Fibroblast of the aortic adventitia (primary cell): ENCODE results near the gene MEF2C. TPM values are rescaled to one million over a fixed set of nuclear protein-coding genes. Genes with fewer than 3 reads are reported as not detected.

Experiments
- DNase-seq: peaks from one replicate; pipeline ENCODE4 v3.0.0-alpha.2; 2010; ENCODE audit warnings: low read depth
- H3K4me3 ChIP-seq: 2 replicates; pipeline ENCODE4 v1.5.1; 2011; ENCODE audit warnings: low read depth, mild to moderate bottlenecking, control low read depth, low read length, moderate library complexity
- CTCF ChIP-seq: IDR thresholded peaks from 2 replicates; pipeline ENCODE4 v1.5.1; 2011; ENCODE audit warnings: mild to moderate bottlenecking, low read length, control low read depth, inconsistent platforms; ENCODE audit not compliant: insufficient read depth
- total RNA-seq: library from RNA; depleted of rRNA; stranded (reverse); fragments of >200 nt; gene quantifications from 2 replicates; pipeline ENCODE4 v1.2.3, GENCODE V29; 2012; ENCODE audit warnings: low replicate concordance

The MEF2C gene
- 23.5 and 38.6 TPM in 2 replicates for total RNA-seq

DNA sequence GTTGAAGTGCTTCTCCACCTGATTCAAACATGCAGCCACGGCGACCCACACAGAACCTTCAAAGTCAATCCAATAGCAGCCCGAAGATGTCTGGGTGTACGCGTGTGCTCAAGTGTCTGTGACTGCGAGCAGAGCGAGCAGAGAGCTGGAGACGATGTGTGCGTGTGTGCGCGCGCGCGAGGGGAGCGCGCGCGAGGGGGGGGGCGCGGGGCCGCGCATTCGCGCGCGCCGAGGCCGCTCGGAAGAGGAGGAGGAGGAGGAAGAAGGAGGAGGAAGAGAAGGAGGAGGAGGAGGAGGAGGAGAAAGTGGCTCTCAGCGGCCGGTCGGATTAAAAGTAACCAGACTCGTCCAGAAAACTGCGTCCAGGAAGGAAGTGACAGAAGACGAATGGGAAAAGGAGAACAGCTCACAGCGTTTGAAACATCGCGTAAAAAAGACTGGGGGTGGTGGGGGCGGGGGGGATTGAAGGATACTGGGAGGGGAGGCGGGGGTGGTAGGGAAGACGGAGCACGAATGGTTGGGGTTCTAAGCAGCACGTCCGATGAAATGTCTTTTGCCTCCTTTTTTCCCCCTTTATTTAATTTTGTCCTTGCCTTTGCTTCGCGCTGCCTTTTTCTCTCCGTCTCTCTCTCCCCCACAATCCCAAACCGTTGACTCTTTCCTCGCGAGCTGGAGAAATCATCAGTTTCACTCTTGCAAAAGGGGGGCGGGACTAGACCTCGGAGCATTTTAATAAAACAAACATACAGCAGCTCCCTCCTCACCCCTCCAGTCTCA lies at the start of gene MEF2C:
Gene MEF2C (minus strand): TSS at position 126 of the 777 bp plus-strand sequence. CDS start 59,396 bp downstream, outside the sequence.
- no peak for TF ChIP-seq CTCF
- DNase-seq, result peak; percentile 93
- H3K4me3 ChIP-seq, result peak within 1 kb of the TSS; percentile 74

DNA sequence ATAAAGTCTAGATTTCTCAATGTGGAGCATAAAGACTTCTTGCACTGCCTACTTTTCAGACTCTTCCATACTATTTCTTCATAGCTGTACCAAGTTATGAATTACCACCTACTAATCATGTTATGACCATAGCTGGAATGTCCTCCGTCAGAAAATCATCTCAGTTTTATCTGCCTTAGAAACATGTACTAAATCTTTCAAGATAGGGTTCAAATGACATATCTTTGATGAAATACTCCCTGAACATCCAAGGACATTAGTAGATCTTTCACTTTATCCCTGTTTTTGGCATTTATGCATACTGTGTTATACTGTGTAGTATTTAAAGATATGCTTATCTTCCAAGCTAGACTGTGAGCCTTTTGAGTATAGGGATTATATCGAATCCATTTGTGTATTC lies 49.6 kb upstream of the MEF2C start:
- H3K4me3 ChIP-seq, result no peak overlapping the region
- no peak for DNase-seq
- no peak for TF ChIP-seq CTCF

- DNase-seq, result no peak
- no peak overlapping the region for H3K4me3 ChIP-seq
- no peak for TF ChIP-seq CTCF
Measured at GRCh38 chr5:88930335-88930734, 47.4 kb upstream of the MEF2C start.

- TF ChIP-seq CTCF, result no peak
- no peak for DNase-seq
- no peak overlapping the region for H3K4me3 ChIP-seq
Measured at GRCh38 chr5:88929385-88929784, 46.4 kb upstream of the MEF2C start.

DNA sequence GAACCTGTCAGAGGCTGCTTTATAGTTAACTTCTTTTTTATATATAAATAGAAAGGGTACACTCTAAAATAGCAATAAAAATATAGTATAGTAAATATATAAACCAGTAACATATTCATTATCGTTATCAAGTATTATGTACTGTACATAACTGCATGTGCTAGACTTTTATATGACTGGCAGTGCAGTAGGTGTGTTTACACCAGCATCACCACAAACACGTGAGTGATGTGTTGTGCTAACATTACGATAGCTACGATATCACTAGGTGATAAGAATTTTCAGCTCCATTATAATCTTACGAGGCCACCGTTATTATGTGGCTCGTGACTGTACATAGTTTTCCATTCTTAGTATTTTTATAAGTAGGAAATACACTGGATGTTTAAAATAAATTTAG lies 43.8 kb upstream of the MEF2C start:
- TF ChIP-seq CTCF, result no peak
- H3K4me3 ChIP-seq, result no peak overlapping the region
- no peak for DNase-seq

GRCh38 chr5:88925692-88926490 lies 42.9 kb upstream of the MEF2C start:
- peak; percentile 14 for DNase-seq
- no peak overlapping the region for H3K4me3 ChIP-seq
- TF ChIP-seq CTCF, result no peak
